ENCODE data around the gene NR3C2.
"Not testable (repeated sequence)": the region's sequence is repeated elsewhere in the genome, so short reads cannot be mapped to it uniquely, and the experiment has no call there.

The NR3C2 gene

GRCh38 chr4:148323316-148323715, 118.9 kb downstream of the NR3C2 start:
- in situ Hi-C loops (cut with MboI; ENCODE audit: low sequenced_read_pairs), result not testable (repeated sequence)

- in situ Hi-C loops (cut with MboI; ENCODE audit: low sequenced_read_pairs), result no loop called here
These were observed 127.2 kb downstream of the NR3C2 start for GRCh38 chr4:148315049-148315448.

DNA sequence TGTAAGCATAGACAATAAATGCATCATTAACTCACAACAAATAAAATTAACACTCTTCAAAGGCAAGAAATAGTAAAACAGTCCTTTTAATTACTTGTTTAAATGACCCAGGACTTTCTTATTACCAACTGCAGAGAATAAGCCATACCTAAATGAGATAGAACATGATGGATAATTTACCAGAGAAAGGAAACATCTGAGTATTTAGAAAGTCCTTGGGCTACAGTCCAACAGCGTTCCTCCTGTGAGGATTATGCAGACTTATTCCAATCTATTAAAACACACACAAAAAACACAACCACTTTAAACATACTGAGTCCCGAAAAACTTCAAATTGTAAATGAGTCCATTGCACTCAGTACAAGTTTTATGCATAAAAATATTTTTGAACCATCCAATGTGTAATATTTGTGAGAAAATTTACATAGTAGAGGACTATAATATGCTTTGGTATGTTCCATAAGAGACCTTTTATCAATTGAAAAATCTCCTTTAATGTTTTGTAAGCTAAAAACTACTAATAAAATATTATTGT, 129.2 kb downstream of the NR3C2 start:
- in situ Hi-C loops (cut with MboI; ENCODE audit: low sequenced_read_pairs), result no loop called here

- in situ Hi-C loops (cut with MboI; ENCODE audit: low sequenced_read_pairs), result no loop called here
These were observed 130.7 kb downstream of the NR3C2 start for GRCh38 chr4:148311526-148311925.

DNA sequence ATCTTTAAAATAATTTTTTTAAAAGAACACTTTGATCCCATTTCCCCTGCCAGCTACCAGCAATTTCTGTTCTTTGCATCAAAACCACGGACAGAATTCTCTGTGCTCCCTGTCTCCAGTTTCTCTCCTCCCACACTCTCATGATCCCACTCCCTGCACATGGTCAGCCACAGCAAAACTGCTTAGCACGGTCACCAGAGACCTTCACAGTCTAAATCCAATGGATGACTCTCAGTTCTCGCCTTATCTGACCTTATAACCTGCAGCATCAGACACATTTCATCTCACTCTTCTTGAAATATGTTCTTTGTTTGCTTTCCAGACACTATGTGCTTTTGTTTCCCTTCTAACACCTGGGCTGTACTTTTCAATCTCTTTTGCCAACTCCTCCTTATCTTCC, 131.5 kb downstream of the NR3C2 start:
- in situ Hi-C loops (cut with MboI; ENCODE audit: low sequenced_read_pairs), result no loop called here

DNA sequence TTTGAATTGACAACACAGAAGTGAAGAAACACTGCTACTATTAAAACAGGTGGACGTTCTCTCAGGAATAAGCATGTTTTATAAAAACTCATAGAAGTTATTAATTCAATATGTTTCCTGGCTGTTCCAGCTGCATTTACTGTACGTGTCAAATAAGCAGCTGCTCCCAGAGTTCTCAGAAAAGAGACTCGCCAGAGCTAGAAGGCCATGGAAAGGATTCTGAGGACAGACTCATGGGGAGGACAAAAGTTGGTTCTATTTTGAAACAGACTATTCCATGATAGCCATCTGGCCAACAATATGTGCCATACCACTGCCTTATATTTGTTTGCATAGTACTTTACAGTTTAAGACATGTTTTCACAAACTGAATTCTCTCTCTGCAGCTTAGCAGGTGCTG, 136.5 kb downstream of the NR3C2 start:
- in situ Hi-C loops (cut with MboI; ENCODE audit: low sequenced_read_pairs), result no loop called here

DNA sequence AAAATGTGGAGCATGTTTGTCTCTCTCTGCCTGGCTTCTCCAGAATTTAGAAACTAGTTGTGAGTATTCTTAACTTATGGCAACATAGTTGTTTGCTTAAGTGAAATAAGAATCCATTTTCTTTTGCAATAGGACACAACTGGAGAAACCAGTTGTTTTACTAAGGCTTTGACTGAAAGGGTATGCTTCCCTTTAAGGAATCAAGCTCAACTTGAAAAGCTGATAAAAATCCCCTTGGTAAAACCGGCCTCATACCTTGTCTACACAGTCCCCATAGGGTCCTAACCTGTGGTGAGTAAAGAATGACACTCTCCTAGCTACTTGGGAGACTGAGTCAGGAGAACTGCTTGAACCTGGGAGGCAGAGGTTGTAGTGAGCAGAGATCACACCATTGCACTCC, 139.8 kb downstream of the NR3C2 start:
- in situ Hi-C loops (cut with MboI; ENCODE audit: low sequenced_read_pairs), result no loop called here

DNA sequence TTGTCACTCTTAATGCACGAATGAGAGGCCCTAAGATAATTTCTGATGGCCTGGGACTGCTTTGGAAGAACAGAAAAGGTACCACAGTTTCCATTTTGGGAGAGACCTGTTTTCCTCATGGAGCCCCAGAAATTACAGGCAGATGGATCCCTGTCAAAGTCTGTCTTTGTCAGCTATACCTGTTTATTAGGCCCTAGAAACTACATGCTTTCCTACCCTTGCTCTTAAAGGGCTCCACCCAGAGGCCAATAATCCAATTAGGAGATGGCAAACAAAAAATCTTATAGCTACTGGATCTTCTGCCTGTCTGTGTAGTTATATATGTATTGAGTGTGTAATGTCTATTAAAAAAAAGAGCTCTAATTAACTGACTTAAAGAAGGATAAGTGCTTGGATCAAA, 141.3 kb downstream of the NR3C2 start:
- in situ Hi-C loops (cut with MboI; ENCODE audit: low sequenced_read_pairs), result no loop called here

- in situ Hi-C loops (cut with MboI; ENCODE audit: low sequenced_read_pairs), result no loop called here
These were observed 142.9 kb downstream of the NR3C2 start for GRCh38 chr4:148299337-148299736.

GRCh38 chr4:148296498-148296897, 145.7 kb downstream of the NR3C2 start:
- in situ Hi-C loops (cut with MboI; ENCODE audit: low sequenced_read_pairs), result no loop called here

- in situ Hi-C loops (cut with MboI; ENCODE audit: low sequenced_read_pairs), result no loop called here
These were observed 146.6 kb downstream of the NR3C2 start for GRCh38 chr4:148295642-148296041.

GRCh38 chr4:148293571-148293970, 148.6 kb downstream of the NR3C2 start:
- in situ Hi-C loops (cut with MboI; ENCODE audit: low sequenced_read_pairs), result no loop called here

DNA sequence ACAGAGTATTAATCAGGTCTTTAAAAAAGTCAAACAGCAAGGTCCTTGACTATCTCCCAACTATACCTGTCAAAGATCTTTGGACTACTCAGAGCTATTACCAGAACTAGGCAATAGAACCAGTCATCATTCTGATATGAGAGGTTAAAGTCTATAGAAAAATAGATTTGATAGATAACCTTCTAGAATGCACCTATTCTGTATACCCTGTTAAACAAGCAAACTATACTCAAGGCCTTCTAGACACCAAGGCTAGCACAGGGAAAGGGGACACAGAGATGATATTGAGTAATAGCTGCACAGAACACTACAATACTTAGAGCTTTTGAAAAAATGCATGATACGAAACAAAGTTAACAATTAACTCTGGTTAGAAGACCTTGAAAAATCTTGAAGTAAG, 149.5 kb downstream of the NR3C2 start:
- in situ Hi-C loops (cut with MboI; ENCODE audit: low sequenced_read_pairs), result no loop called here

DNA sequence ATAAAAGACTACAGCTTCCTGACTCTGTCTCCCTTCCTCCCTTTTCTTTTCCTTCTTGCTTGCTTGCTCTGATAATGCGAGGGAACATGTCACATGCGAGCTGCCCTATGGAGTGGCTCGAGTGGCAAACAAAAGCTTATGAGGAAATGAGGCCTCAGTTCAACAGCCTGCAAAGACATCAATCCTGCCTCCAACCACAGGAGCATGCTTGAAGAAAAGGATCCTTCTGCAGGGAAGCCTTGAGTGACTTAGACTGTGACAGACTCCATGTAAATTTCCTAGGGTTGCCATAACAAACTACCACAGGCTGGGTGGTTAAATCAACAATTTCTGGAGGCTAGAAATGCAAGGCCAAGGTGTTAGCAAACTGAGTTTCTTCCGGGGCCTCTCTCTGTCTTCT, 152.5 kb downstream of the NR3C2 start:
- in situ Hi-C loops (cut with MboI; ENCODE audit: low sequenced_read_pairs), result no loop called here

- in situ Hi-C loops (cut with MboI; ENCODE audit: low sequenced_read_pairs), result no loop called here
These were observed 153.8 kb downstream of the NR3C2 start for GRCh38 chr4:148288448-148288847.

DNA sequence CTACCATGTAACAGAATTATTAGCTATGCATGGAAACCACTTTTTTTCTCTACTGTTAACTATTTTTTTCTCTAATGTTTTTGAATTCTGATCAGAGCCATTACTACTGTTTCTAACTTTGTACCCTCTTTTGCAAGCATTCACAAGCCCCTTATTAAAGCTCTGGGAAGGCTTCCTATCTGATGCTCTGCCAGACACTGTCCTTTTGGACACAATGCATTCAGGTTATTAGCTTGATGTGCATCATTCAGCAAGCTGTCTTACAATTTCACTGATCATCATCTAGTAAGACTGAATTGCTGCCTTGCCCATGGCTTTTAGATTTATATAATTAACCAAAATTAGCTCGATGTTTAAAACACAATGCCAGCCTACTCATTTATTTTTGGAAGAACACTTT, 155.1 kb downstream of the NR3C2 start:
- in situ Hi-C loops (cut with MboI; ENCODE audit: low sequenced_read_pairs), result no loop called here

DNA sequence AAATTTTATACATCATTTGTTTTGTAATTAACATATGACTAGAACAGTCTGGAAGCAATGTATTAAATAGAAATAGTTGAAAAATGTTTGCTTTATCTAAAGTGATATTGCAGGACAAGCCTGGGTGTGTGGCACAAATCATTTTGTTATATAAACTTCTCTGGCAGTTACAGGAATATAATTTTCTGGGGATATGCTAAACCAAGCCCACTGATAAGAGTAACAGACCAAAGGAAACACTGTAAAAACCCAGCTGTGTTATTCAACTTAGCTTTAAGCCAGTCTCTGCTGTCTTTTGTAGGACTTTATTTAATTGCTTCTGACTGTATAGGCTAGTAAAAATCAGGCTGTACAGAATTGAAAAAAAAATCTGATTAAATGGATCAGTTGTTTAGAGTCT, 156.2 kb downstream of the NR3C2 start:
- in situ Hi-C loops (cut with MboI; ENCODE audit: low sequenced_read_pairs), result no loop called here

DNA sequence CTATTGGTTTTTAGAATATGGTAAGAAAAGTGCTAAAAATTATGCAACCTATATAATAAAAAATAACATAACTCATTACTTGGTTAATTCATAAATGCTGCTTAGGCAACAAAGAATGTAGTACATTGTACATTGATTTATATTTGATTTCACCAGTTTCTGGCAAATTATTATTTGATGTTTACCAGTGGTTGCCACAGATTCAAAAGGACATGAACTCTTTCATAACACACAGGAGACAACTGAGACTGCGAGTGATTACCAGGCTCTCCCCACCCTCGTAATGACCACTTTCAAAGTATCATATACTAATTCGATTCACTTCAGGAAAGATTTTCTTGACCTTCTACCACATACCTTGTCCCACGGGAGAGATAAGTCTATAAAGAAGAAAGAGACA, 158.5 kb downstream of the NR3C2 start:
- in situ Hi-C loops (cut with MboI; ENCODE audit: low sequenced_read_pairs), result no loop called here

GRCh38 chr4:148278310-148278709, 163.9 kb downstream of the NR3C2 start:
- in situ Hi-C loops (cut with MboI; ENCODE audit: low sequenced_read_pairs), result no loop called here

DNA sequence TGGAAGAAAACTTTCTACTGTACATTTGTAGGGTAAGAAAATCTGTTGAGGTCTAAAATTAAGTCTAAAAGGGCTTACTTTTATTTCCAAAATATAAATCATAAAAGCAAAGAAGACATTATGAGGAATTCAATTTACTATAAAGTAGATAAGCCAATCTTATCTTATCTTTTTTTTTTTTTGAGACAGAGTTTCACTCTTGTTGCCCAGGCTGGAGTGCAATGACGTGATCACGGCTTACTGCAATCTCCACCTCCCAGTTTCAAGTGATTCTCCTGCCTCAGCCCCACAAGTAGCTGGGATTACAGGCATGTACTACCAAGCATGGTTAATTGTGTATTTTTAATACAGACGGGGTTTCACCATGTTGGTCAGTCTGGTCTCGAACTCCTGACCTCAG, 166.9 kb downstream of the NR3C2 start:
- in situ Hi-C loops (cut with MboI; ENCODE audit: low sequenced_read_pairs), result no loop called here

- in situ Hi-C loops (cut with MboI; ENCODE audit: low sequenced_read_pairs), result no loop called here
These were observed 168.7 kb downstream of the NR3C2 start for GRCh38 chr4:148273501-148273986.

DNA sequence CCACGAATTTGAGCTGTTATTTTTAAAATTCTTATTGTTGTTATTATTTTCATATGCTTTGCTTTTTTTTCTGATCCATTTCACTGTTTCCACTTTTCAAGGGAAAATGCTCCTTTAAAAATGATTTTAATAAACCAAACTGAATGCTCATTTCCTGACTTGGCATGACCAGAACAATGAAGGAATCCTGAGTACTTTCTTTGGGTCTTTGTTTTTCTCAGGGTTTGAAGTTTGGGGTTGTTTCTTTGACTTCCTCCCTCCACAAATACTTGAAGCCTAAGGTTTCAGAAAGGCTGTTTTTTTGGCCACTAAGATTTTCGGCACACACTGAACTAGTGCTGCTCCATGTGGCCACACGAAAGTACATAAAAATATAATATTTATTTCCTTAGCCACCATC, 171.0 kb downstream of the NR3C2 start:
- in situ Hi-C loops (cut with MboI; ENCODE audit: low sequenced_read_pairs), result no loop called here

DNA sequence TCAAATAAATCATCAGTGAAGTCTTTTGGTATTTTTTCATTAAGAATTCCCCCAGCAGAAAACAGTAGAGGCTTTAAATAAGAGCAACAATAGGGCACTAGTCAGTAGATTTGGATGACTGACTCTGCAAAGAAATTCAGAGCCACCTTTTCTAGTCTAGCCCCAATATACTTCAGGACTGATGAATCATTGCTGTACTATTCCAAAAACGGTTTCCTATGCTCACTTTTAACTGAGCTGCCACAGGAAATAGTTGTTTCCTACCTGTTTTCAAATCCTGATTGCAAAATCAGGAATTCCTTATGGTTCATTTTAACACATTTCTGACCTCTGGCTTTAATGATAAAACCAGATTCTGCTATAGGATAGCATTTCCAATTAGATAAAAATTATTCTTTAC, 171.6 kb downstream of the NR3C2 start:
- in situ Hi-C loops (cut with MboI; ENCODE audit: low sequenced_read_pairs), result no loop called here

DNA sequence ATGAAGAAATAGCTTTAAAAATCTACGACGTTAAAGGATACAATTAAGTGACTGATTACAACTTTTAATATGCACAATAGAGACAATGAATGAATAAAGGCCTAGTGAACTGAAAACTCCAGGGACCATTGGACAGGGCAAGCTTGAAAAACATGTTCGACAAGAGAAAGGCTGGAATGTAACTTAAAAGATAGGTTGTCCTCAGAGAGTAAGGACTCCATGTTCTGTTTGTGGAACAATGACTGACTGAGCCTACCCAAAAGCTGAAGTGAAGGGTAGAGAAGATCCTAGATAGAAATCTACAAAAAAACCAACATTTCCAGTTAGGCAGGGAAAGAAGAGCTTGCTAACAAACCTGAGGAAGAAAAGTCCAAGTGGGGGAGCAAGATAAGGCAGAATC, 173.4 kb downstream of the NR3C2 start:
- in situ Hi-C loops (cut with MboI; ENCODE audit: low sequenced_read_pairs), result no loop called here

Measured in HL-60/S4 (cell line).